Amniotic stem cell (primary cell): Measurements from ENCODE around the gene STOM.

Experiments
- DNase-seq: peaks from one replicate; lab custom pipeline; 2025; lab: John Stamatoyannopoulos, UW

The STOM gene

DNA sequence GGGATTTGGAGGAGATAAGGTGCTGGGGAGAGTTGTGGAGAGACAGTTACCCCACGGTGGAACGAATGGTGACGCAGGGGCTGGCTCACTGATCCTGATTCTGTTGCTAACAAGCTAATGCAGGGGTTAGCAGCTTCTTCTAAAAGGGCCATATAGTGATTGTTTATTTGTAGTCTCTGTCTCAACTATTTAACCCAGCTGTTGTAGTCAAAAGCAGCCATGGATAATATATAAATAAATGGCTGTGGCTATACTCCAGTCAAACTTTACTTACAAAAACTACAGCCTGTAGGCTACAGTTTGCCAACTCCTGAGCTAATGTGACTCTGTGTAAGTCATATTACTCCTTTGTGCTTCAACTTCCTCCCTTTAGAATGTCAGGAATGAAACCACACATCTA, 21.8 kb downstream of the STOM start:
- DNase-seq, result no peak

DNA sequence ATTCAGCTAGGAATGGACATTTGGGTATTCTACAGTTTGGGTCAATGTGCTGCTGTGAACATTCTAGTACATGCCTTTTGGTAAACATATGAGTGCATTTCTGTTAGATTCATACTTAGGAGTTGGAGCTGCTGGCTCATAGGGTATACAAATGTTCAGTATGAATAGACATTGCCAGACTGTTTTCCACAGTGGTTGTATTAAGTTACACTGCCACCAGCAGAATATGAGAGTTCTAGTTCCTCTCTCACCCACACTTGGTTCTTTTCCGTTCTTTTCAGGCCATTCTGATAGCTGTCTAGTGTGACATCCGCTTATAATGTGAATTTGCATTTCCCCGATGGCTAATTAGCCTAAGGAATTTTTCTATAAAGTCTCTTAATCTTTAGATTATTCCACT, 25.0 kb downstream of the STOM start:
- no peak for DNase-seq

DNA sequence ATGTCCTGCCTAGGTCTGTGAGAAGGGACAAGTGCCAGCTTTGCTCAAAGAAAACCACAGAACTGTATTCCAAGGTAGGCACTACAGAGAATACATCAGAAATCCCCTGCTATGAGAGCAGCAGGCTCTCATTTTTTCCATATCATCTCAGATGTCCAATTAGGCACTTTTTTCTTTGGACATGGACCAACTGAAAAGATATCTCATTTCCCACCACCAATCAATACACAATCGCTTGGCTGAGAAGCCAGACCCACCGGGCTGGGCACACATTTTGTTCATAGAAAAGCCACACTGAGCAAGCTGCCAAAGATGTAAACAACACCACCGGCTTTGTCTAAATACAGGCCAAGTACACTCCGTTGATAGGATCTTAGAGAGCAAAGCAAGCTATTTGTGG, 25.9 kb downstream of the STOM start:
- DNase-seq, result no peak

DNA sequence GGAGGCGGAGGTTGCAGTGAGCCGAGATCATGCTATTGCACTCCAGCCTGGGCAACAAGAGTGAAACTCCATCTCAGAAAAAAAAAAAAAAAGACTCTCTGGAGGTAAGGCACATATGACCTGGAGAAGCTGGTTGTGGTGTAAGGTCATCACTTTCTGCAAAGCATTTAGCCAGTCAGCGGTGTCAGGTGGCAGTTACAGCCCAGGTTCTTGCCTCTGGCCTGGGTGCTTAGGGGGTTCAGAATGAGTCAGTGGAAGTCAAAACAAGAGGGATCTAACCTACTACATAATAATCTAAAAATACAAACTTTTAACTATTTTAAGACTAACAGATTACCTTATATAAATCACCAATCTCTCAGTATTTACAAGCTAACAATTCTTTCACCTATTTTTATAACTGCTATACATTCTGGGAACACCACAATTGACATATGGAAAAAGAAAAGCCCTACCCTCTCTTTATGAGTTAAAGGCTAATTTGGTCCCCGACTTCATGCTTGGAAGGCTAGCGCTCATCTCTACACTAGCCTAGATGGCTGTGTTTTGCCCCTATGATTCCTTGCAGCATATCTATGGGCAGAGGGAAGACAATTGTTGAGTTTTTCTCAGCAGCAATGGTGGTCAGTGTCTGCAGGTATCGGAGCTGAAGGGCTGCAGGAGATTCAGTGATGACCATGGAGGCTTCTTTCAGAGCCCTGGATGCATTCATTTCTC, 29.2 kb downstream of the STOM start:
- DNase-seq, result no peak

DNA sequence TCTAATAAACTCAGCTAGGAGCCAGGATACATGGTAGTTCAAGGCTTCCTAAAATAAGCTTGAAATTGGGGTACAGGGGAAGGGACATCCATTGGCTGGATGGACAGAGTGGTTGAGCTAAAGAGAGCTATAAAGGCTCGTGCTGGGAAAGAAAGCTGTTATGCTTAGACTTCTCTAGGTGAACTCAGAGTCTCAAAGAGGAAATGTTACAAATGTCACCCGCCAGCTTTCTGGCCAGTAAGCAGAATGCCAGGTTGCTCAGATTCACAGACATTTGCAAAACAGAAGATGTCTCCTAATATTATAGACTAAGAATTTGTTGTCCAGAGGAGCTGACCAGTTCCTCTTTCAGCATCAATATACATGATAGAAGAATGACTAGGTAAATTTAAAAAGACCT, 30.6 kb downstream of the STOM start:
- DNase-seq, result no peak

DNA sequence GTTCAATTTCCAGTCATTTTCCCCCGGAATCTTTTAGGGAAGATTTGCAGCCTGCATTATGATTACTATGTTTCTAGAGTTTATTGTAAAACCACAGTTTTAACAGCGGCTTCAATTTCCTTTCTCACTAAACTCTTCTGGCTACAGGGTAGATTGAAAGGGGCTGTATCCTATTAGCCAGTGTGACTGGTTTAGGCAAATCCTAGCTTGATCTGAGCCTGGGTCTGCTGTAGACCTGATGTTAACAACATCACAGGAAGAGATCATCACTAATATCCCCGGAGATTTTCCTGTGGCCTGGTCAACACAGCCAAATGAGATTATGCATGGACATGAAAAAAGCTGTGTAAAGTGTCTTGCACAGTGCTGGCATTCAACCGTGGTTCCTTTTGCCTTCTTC, 33.4 kb downstream of the STOM start:
- no peak for DNase-seq

DNA sequence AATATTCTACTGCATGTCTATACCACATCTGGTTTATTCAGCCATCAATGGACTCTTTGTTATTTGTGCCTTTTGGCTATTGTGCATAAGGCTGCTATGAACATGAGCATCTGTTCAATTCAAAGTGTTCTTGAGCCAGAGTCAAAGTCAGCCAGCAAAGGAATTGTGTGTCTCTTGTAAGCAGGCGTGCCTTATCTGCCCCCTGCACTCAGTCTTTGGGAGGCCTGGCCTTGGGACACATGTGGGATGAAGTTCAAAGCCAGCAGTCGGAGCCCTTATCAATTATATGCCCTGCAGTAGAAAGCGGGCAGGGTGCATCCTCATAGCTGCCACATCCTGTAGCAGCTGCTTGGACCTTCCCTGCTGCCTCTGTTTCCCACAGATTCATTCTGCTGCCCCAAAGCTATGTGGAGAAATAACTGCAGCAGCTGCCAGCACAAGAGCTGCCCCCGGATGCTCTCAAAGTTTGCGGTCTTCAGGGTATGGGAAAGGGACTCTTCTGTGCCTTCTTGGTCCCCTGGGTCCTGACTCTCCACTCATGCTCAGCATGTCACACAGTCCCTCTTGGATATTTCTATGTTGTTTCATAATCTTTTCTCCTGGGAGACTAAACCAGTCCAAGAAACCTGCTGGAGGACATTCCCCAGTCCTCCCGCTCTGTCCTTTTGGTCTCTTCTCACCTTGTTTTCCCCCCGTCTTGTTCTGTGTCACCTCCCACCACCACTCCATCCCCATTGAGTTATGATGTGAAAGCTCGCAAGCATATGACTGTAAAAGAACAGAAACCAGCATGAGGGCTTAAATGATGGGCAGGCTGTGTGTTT, 35.9 kb downstream of the STOM start:
- no peak for DNase-seq

DNA sequence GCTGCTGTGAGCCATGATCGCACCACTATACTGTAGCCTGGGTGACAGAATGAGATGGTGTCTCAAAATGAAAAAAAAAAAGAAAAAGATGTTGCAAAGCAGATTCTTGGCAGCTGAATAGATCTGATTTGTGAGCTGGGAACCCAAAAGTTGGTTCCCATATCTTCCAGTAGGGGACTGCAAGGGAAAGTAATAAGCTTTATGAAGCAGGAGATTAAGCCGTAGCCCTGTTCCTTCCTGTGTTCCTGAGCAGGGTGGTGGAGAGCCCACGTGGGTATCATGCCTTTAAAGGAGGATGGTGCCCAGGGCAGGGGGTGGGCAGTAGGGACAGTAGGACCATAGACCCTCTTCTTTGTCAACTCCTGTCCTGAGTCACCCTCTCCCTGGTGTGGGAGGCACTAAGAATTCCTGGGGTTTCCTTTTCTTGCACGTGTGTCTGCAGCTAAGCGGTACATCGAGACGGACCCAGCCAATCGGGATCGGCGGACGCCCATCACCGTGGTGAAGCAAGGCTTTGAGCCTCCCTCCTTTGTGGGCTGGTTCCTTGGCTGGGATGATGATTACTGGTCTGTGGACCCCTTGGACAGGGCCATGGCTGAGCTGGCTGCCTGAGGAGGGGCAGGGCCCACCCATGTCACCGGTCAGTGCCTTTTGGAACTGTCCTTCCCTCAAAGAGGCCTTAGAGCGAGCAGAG, 37.9 kb downstream of the STOM start:
- no peak for DNase-seq

DNA sequence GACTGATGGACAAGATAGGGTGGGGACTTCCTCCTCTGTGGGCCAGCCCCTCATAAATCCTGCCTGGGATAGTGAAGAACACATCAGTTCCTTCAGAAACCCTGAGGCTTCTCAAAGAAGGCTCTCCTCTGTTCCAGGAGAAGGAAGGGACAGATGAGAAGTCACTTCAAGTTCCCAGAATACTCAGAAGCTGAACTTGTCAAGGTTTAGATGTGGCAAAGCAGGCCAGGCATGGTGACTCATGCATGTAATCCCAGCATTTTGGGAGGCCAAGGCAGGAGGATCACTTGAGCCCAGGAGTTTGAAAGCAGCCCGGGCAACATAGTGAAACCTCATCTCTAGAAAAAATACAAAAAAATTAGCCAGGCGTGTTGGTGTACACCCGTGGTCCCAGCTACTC, 38.5 kb downstream of the STOM start:
- no peak for DNase-seq

DNA sequence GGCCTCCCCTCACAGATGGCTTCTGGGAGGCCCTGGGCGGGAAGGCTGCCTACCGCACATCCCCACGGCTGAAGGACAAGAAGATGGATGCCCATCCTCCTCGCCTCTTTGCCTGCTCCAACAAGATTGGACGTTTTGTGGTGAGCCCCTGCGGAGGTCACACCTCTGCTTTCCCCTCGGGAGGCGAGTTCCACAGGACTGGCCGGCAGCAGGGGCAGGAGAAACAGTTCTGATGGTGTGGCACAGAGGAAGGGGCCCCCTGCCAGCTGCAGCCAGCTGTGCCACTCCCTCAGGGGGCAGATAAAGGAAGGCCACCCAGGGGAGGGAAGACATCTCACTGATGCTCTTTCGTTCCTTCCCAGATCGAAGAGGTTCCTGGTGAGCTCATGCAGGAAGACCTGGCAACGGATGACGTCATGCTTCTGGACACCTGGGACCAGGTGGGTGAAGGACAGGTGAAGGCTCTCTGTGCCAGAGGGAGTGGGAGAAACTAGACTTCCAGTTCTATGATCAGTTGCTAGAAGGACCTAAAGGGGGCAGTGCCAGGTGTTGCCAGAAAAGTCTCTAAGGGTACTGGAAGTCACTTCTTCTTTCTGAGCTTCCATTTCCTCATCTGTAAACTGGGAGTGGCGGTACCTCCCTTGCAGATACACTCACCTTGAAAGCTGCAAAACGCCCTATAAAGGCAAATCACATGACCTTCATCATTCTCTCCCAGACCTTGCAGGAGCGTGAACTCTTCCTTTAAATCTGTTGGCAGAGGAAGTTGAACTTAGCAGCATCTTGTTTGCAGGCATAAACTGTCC, 41.0 kb downstream of the STOM start:
- DNase-seq, result no peak

DNA sequence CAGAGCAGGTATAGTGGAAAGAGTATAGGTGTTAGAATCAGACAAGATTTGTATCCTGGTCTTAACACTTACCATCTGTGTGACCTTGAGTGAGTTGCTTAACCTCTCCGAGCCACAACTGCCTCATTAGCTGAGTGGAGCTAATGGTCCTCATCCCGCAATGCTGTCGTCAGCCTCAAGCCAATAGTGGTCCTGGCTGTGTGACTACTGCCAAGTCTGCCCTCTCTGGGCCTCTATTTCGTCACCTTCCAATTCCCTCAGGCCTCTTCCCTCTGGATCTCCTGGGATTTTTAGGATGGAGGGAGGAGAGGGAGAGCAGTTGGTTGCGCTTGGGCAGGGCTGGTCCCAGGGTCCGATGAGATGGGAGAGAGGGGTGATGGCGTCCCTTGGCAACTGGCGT, 41.6 kb downstream of the STOM start:
- no peak for DNase-seq

DNA sequence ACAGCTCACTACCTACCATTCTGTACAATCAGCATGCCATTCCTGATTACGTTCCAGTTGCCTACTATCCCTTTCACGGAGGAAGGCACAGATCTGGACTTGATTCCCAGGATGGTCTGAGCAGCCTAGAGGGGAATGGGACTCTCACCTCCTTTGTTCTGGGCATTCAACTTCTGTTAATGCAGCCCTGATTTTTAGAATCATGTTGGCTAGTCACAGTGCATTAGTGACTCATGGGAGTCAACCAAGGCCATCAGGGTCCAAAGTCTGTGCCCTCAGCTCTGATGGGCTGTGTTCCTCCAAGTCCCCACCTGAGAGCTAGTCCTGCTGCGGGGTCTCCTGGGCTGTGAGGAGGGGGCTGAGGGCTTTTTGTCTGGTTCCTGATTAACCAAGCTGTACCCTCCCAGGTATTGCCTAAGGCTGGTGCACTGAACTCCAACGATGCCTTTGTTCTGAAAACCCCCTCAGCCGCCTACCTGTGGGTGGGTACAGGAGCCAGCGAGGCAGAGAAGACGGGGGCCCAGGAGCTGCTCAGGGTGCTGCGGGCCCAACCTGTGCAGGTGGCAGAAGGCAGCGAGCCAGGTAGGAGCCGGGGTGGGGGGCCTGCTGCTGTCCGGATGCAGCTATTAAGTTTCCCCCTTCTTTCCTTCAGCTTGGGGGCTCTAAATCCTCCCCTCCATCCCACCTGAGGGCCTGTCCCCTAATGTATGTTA, 43.0 kb downstream of the STOM start:
- DNase-seq, result no peak

DNA sequence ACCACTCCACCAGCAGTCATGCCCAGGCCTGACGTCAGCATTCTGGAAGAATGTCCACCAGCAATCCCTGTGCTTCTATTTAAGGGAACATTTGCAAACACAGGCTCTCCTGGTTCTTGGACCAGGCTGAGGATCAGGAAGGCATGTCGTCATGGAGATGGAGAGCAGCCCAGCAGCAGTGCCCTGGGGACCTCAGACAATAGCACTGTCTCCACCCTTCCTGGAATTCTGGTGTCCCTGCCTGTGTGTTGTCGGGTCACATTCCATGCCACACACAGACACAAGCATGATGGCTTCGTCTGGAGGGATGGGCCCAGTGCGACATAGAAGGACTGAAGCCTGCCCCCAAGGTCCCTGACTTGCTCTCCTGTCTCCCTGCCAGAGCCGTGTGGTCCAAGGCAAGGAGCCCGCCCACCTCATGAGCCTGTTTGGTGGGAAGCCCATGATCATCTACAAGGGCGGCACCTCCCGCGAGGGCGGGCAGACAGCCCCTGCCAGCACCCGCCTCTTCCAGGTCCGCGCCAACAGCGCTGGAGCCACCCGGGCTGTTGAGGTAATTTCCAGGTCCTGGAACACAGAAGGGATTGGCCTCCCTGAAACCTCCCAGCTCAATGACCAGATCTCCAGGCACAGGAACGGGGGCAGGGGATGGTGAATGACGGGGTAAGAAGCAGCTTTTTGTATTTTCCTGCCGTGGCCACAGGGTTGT, 43.8 kb downstream of the STOM start:
- DNase-seq, result no peak

DNA sequence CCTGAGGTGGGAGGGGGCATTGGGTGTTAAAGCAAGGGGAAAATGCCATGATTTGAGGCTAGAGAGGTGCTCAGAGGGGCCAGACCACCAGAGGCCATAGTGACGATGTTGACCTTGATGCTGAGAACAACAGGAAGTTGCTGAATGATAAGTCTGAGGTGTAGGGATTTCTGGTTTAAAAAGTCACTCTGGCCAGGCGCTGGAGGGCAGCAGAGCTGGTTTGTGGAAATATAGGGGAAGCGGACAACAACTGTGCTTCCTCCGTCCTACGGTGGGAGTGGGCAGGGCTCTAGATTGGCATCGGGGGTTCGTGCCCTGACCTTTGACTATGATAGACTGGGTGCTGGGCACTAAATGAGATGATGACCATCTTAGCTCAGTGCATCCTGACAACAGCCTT, 44.7 kb downstream of the STOM start:
- no peak for DNase-seq

DNA sequence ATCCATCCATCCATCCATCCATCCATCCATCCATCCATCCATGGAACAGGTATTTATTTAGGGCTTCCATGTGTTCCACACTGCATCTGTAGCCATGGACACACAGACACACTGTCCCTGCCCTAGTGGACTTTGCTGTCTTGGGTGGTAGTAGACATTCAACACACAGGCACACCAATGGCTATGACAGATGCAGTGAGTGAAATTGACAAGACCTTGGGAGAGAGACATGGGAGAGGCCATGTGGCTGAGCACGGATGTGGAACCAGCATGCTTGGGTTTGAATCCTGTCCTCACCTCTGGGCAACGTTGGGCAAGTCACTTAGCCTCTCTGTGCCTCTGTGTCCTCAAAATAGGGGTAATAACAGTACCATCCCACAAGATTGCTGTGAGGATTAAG, 45.3 kb downstream of the STOM start:
- DNase-seq, result no peak

DNA sequence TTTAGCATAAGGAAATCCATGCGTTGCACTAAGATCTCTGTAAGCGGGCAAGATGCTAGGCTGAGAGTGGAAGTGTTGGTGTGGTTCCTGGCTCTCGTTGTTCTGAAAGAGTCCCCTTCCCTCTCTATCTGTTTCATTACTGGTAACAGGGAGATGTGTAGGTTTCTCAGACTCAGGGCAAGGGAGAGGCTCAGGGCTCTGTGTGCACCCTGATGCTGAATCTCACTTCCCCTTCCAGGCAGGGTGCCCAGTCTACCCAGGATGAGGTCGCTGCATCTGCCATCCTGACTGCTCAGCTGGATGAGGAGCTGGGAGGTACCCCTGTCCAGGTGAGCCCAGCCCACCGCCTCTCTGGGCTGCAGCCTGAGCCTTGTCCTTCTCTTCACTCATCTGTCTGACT, 45.7 kb downstream of the STOM start:
- DNase-seq, result no peak

DNA sequence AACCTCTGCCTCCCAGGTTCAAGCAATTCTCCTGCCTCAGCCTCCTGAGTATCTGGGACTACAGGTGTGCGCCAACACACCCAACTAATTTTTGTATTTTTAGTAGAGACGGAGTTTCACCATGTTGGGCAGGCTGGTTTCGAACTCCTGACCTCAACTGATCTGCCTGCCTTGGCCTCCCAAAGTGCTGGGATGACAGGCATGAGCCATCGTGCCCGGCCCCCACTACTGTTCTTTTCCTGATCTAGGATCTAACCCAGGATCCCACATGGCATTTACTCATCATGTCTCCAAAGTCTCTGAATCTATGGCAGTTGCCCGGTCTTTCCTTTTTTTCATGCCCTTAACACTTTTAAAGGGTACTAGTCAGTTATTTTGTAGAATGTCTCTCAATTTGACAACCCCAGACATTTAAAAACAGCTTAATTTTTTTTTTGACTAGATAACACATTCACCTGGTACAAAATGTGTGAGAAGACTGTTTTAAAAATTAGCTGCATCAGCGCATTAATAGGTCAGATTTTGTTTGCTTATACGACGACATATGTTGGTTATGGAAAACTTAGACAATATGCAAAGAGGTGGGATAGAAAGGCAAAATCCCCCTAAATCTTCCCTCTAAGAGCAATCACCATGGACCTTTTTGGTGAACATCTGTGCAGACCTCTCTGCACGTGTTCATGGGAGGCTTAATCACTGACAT, 46.5 kb downstream of the STOM start:
- DNase-seq, result no peak

DNA sequence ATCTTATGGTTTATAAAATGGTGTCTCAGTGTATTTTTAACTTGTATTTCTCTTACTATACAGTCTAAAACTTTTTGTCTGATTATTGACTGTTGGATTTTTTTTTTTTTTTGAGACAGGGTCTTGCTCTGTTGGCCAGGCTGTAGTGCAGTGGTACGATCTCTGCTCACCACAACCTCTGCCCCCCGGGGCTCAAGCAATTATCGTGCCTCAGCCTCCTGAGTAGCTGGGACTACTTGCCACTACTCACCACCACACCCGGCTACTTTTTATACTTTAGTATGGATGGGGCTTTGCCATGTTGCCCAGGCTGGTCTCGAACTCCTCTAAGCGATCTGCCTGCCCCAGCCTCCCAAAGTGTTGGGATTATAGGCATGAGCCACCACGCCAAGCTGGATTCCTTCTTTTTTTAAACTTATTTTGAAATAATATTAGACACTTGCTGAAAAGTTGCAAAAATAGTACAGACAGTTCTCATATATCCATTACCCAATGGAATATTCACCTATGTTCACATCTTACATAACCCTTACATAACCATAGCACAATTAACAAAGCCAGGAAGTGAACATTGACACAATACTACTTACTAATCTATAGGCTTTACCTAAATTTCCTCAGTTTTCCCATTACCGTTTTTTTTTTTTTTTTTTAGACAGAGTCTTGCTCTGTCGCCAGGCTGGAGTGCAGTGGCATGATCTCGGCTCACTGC, 47.2 kb downstream of the STOM start:
- no peak for DNase-seq

DNA sequence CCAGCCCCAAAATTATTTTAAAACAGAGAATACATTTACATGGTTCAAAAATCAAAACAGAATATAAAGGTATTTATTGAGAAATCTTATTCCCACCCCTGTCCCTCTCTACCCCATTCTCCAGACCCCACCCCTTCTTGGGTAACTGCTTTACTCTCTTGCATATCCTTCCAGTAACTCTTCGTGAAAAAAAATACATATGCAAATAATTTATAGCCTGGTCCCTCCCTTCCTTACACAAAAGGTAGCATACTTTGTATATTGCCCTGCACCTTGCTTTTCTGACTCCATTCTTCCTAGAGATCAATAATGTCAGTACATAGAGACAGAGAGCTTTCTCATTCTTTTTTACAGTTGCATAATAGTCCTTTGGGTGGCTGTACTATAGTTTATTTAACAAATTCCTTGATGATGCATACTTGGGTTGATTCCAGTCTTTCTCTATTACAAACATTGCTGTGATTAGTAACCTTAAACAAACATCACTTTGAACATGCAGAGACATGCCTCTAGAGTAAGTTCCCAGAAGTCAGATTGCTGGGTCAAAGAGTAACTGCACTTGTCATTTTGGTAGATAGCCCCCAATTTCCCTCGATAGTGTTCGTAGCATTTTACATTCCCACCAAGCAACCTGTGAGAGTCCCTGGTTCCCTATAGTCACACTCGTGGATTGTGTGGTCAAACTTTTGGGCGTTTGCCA, 47.9 kb downstream of the STOM start:
- DNase-seq, result peak; percentile 64
